Measurements from ENCODE around the gene SLC46A1. TPM values are rescaled to one million over a fixed set of nuclear protein-coding genes. Genes with fewer than 3 reads are reported as not detected.
A peak's percentile ranks its signal among the peaks of the same experiment; 100 is the strongest.

SLC46A1 gene
- total RNA-seq, 1 donor from 2014 or later: 4.7 TPM

DNA sequence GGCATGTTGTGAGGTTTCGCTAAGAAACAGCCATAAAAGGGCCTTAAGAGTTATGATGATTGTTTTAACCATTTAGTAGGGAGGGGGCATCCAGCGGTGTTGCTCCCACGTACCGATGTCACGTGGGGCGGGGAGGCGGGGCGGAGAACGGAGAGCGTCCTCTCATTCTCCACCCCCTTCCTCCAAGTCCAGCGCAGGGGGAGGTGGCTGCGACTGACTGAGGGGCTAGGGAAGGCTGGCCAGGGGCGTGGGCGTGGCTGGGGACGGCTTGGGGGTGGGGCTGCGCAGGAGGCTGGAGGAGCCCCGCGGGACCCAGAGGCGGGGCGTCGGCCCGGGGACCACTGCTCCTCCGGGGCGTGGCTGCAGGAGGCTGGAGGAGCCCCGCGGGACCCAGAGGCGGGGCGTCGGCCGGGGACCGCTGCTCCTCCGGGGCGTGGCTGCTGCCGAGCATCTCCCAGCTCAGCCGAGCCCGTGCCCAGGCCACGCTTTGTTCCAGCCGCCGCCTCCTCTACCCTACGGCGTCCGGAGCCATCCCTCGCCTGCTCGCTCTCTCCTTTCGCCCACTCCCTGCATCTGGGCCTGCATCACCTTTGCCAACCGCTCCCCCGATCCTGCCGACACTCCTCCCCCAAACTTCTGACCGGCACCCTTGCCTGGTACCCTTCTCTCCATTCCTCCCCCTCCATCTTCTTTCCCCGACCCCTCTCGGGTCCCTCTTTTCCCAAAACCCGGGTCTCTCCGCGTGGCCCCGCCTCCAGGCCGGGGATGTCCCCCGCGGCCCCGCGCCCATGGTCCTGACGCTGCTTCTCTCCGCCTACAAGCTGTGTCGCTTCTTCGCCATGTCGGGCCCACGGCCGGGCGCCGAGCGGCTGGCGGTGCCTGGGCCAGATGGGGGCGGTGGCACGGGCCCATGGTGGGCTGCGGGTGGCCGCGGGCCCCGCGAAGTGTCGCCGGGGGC, 34.5 kb downstream of the SLC46A1 start, which contains the start of gene SARM1:
Gene SARM1, plus strand, starts transcription at position 450 of the 958 bp plus-strand sequence. Its CDS starts 339 bp downstream, at position 789.
- H3K36me3 ChIP-seq (ENCODE audit: control insufficient read depth in 3 of 3, insufficient read depth in 3 of 3, low read length in 3 of 3): peaks cover 0 to 4% (median 1%) of the 10 kb centered on the region in 3 donors
- peak within 1 kb of the TSS; percentile 38 to 75 (median 43) for H3K9ac ChIP-seq (ENCODE audit: low read depth in 1 of 3, low read length in 3 of 3)
- H3K4me3 ChIP-seq (ENCODE audit: low read length in 3 of 3): peak within 1 kb of the TSS; percentile 65 to 77 (median 71)
- H3K4me1 ChIP-seq (ENCODE audit: control insufficient read depth in 3 of 3, insufficient read depth in 3 of 3, low read length in 3 of 3): peaks cover 17 to 25% (median 22%) of the 10 kb centered on the region in 3 donors
- peaks cover 0 to 15% (median 7%) of the 10 kb centered on the region in 3 donors for H3K27me3 ChIP-seq (ENCODE audit: control insufficient read depth in 3 of 3, insufficient read depth in 3 of 3, low read length in 3 of 3)
- H3K9me3 ChIP-seq (ENCODE audit: control insufficient read depth in 3 of 3, low read length in 3 of 3): no peaks in the 10 kb centered on the region
- H3K27ac ChIP-seq (ENCODE audit: low read depth, low read length): peak within 1 kb of the TSS; percentile 57

DNA sequence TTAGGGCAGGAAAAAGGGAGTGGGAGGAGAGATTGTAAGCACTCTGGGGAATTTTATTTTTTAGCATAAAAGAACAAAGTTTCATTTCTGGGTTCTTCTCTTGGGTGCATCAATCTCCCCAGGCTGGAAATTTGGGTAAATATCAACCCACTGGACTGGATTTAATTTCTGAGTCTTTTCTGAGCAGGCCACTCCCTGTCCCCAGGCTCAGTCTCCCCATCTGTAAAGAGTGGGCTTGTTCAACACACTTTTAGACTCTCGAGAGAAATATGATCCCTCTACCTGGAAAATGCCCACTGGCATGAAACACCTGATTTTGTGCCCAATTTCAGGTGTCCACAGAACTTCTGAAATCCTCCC, 35.3 kb downstream of the SLC46A1 start:
- H3K4me3 ChIP-seq (ENCODE audit: low read length in 3 of 3): peak overlapping the region in 1 of 3 donors; percentile 38
- peak overlapping the region; percentile 57 for H3K27ac ChIP-seq (ENCODE audit: low read depth, low read length)
- no peaks in the 10 kb centered on the region for H3K9me3 ChIP-seq (ENCODE audit: control insufficient read depth in 3 of 3, low read length in 3 of 3)
- no peak overlapping the region for H3K9ac ChIP-seq (ENCODE audit: low read depth in 1 of 3, low read length in 3 of 3)
- H3K36me3 ChIP-seq (ENCODE audit: control insufficient read depth in 3 of 3, insufficient read depth in 3 of 3, low read length in 3 of 3): peaks cover 0 to 4% (median 1%) of the 10 kb centered on the region in 3 donors
- H3K27me3 ChIP-seq (ENCODE audit: control insufficient read depth in 3 of 3, insufficient read depth in 3 of 3, low read length in 3 of 3): peaks cover 0 to 15% (median 7%) of the 10 kb centered on the region in 3 donors
- peaks cover 17 to 25% (median 22%) of the 10 kb centered on the region in 3 donors for H3K4me1 ChIP-seq (ENCODE audit: control insufficient read depth in 3 of 3, insufficient read depth in 3 of 3, low read length in 3 of 3)

DNA sequence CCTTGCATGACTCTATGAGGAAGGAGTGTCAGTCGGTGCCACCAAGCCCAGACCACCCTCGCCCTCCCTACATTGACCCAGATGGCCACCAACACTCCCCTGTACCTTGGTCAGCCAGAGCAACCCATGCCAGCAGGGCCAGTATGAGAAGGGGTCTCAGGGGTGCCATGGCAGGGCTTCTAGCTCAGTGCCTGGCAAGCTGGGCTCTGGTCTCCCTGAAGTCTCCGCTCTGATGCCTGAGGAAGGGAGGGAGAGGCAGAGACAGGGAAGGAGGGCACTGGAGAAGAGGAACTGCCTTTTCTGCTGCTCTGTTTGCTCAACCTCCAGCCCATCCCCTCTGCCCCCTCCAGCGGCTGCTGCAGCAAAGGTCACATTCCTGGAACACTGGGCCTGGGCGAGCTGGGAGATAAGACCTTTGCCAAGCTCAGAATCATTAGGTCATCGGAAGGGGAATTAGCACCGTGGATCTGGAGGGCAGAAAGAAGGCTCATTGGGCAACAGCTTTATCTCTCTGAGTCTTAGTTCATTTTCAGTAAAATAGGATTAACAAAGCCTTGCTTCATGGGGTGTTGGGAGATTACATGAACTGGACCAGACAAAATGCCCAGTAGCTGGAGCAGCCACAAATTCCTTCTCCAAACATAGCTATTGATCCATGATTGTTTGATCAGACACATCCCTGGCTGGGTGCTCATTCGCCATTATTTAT, 35.8 kb downstream of the SLC46A1 start, which contains the start of gene VTN:
Gene VTN, minus strand, starts transcription at position 273 of the 709 bp plus-strand sequence. Its CDS starts 104 bp downstream, at position 169.
- Histone ChIP-seq H3K9me3 (ENCODE audit: control insufficient read depth in 3 of 3, low read length in 3 of 3) (no peaks in the 10 kb centered on the region), H3K4me1 (ENCODE audit: control insufficient read depth in 3 of 3, insufficient read depth in 3 of 3, low read length in 3 of 3) (peaks cover 17 to 25% (median 22%) of the 10 kb centered on the region in 3 donors), H3K4me3 (ENCODE audit: low read length in 3 of 3) (peak within 1 kb of the TSS; percentile 37 to 63 (median 38)), H3K27me3 (ENCODE audit: control insufficient read depth in 3 of 3, insufficient read depth in 3 of 3, low read length in 3 of 3) (peaks cover 0 to 15% (median 7%) of the 10 kb centered on the region in 3 donors), H3K27ac (ENCODE audit: low read depth, low read length) (peak within 1 kb of the TSS; percentile 57), H3K36me3 (ENCODE audit: control insufficient read depth in 3 of 3, insufficient read depth in 3 of 3, low read length in 3 of 3) (peaks cover 1 to 4% (median 3%) of the 10 kb centered on the region in 3 donors), H3K9ac (ENCODE audit: low read depth in 1 of 3, low read length in 3 of 3) (peak within 1 kb of the TSS in 1 of 3 donors; percentile 75)

DNA sequence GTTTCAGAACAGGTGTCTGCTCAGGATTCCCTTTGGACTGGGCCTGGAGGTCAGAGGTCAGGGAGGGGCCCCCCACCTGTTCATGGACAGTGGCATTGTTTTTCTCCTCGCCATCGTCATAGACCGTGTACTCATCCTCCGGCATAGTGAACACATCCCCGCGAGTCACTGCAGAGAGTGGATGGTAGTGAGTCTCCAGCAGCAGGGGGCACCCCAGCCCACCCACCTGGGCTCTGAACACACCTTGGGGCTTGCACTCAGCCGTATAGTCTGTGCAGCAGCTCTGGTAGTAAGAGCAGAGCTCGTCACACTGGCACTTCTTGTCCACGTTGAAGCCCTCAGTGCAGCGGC, 36.4 kb downstream of the SLC46A1 start:
- Histone ChIP-seq H3K9ac (ENCODE audit: low read depth in 1 of 3, low read length in 3 of 3) (no peak overlapping the region), H3K4me3 (ENCODE audit: low read length in 3 of 3) (no peak overlapping the region), H3K9me3 (ENCODE audit: control insufficient read depth in 3 of 3, low read length in 3 of 3) (no peaks in the 10 kb centered on the region), H3K36me3 (ENCODE audit: control insufficient read depth in 3 of 3, insufficient read depth in 3 of 3, low read length in 3 of 3) (peaks cover 1 to 6% (median 4%) of the 10 kb centered on the region in 3 donors), H3K27ac (ENCODE audit: low read depth, low read length) (no peak overlapping the region), H3K27me3 (ENCODE audit: control insufficient read depth in 3 of 3, insufficient read depth in 3 of 3, low read length in 3 of 3) (peaks cover 0 to 15% (median 7%) of the 10 kb centered on the region in 3 donors), H3K4me1 (ENCODE audit: control insufficient read depth in 3 of 3, insufficient read depth in 3 of 3, low read length in 3 of 3) (peaks cover 17 to 25% (median 22%) of the 10 kb centered on the region in 3 donors)

DNA sequence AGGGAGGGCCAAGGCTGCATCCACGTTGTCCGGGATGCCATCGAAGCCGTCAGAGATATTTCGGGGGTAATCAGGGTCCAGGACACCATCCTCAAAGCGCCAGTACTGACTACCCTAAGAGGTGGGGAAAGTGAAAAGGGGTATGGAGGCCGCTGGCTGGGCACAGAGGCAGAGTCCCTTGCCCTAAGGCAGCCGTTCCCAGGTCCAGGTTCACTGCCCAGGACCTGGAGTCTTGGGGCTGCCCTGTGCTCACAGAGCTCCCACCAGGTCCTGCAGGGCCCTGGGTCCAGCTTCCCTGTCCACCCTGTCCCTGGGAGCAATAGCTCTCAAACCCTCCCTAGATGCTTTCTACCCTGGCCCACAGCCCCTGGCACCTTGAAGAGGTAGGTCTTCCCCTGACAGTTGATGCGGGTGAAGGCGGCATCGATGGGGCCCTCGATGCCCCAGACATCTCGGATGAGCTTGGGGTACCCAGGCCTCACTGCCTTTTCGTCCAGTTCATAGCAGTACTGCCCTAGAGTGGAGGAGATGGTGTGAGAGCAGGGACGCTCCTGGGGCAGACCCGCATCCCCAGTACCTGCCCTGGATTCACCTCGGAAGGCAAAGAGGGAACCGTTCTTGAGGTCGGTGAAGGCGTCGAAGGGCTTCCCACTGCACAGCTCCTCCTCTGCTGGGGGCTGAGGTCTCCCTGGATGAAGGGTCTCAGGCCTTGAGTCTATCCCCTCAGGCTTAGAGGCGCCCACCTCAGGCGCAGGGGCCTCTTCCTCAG, 36.9 kb downstream of the SLC46A1 start:
- no peak overlapping the region for H3K4me3 ChIP-seq (ENCODE audit: low read length in 3 of 3)
- no peaks in the 10 kb centered on the region for H3K9me3 ChIP-seq (ENCODE audit: control insufficient read depth in 3 of 3, low read length in 3 of 3)
- no peak overlapping the region for H3K27ac ChIP-seq (ENCODE audit: low read depth, low read length)
- peaks cover 17 to 25% (median 22%) of the 10 kb centered on the region in 3 donors for H3K4me1 ChIP-seq (ENCODE audit: control insufficient read depth in 3 of 3, insufficient read depth in 3 of 3, low read length in 3 of 3)
- peaks cover 0 to 15% (median 7%) of the 10 kb centered on the region in 3 donors for H3K27me3 ChIP-seq (ENCODE audit: control insufficient read depth in 3 of 3, insufficient read depth in 3 of 3, low read length in 3 of 3)
- H3K36me3 ChIP-seq (ENCODE audit: control insufficient read depth in 3 of 3, insufficient read depth in 3 of 3, low read length in 3 of 3): peaks cover 5 to 8% (median 6%) of the 10 kb centered on the region in 3 donors
- H3K9ac ChIP-seq (ENCODE audit: low read depth in 1 of 3, low read length in 3 of 3): no peak overlapping the region

DNA sequence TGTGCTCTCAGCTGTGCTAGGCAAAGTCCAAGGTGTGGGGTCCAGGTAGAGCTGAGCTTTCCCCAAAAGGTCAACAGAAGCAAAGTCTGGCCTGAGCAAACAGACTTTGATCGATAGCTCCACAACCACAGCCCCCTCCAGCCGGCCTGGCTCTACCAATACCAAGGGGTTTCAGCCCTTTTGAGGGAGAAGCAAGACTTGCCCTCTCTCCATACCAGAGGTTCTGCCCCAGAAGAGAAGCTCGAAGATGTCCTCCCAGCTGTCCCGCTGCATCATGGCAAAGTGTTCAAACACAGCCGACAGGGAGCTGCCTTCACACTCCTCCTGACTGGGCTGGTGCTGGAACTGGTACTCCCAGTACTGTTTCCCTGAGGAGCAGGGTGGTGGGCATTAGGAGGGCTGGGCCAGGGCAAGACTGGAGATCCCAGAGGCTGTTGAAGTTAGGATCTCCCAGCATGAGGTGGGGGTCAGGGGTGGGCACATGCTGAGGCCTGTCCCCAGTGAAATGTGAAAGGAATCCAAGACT, 37.6 kb downstream of the SLC46A1 start:
- peaks cover 0 to 15% (median 5%) of the 10 kb centered on the region in 3 donors for H3K27me3 ChIP-seq (ENCODE audit: control insufficient read depth in 3 of 3, insufficient read depth in 3 of 3, low read length in 3 of 3)
- no peak overlapping the region for H3K27ac ChIP-seq (ENCODE audit: low read depth, low read length)
- H3K9me3 ChIP-seq (ENCODE audit: control insufficient read depth in 3 of 3, low read length in 3 of 3): no peaks in the 10 kb centered on the region
- no peak overlapping the region for H3K9ac ChIP-seq (ENCODE audit: low read depth in 1 of 3, low read length in 3 of 3)
- H3K36me3 ChIP-seq (ENCODE audit: control insufficient read depth in 3 of 3, insufficient read depth in 3 of 3, low read length in 3 of 3): peaks cover 11 to 15% (median 13%) of the 10 kb centered on the region in 3 donors
- H3K4me1 ChIP-seq (ENCODE audit: control insufficient read depth in 3 of 3, insufficient read depth in 3 of 3, low read length in 3 of 3): peaks cover 15 to 24% (median 22%) of the 10 kb centered on the region in 3 donors
- H3K4me3 ChIP-seq (ENCODE audit: low read length in 3 of 3): no peak overlapping the region

DNA sequence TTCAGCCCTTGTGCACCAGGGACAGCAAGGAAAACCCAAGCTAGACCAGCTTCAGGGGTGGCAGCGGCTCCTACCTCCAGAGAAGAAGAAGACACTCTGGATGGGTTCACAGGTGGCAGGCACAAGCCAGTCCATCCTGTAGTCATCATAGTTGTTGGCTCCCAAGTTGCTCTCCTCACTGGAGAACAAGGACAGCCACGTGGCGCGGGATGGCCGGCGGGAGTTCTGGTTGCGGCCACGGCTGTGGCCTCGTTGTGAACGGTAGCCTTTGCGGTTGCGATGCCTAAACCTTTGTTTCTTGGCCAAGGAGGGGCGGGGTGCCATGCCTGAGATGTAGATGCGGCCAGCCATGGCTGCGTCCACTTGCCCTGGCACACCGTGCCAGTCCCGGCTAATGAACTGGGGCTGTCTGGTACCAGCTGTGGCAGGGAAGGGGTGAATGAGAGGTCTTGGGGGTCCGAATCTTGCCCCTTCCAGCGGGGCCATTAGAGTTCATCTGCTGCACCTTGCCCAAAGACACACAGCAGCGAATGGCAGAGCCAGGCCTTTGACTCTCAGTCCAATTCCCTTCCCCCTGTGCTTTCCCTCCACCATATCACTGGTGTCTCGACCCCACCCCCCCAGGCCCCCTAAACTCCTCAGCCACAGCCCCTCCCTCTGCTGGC, 38.2 kb downstream of the SLC46A1 start:
- H3K4me1 ChIP-seq (ENCODE audit: control insufficient read depth in 3 of 3, insufficient read depth in 3 of 3, low read length in 3 of 3): peaks cover 9 to 20% (median 18%) of the 10 kb centered on the region in 3 donors
- no peak overlapping the region for H3K9ac ChIP-seq (ENCODE audit: low read depth in 1 of 3, low read length in 3 of 3)
- no peaks in the 10 kb centered on the region for H3K9me3 ChIP-seq (ENCODE audit: control insufficient read depth in 3 of 3, low read length in 3 of 3)
- peaks cover 0 to 11% (median 0%) of the 10 kb centered on the region in 3 donors for H3K27me3 ChIP-seq (ENCODE audit: control insufficient read depth in 3 of 3, insufficient read depth in 3 of 3, low read length in 3 of 3)
- H3K27ac ChIP-seq (ENCODE audit: low read depth, low read length): no peak overlapping the region
- no peak overlapping the region for H3K4me3 ChIP-seq (ENCODE audit: low read length in 3 of 3)
- H3K36me3 ChIP-seq (ENCODE audit: control insufficient read depth in 3 of 3, insufficient read depth in 3 of 3, low read length in 3 of 3): peaks cover 17 to 21% (median 19%) of the 10 kb centered on the region in 3 donors

DNA sequence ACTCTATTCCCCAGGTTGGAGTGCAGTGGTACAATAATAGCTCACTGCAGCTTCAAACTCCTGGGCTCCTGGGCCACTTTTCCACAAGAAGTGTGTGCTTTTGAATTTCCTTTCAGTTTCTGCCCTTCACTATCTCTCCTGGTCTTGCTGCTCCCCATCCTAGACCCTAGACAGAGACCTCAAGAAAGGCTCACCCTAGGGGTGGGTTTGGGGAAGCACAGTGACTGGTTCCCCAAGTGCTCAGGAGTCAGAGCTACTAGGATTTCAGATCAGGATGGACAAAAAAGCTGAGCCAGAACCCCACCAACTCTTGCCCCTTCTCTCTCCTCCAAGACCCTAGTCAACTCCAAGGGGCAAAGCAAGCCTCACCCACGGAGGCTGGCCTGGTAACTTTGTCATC, 39.4 kb downstream of the SLC46A1 start:
- Histone ChIP-seq H3K9ac (ENCODE audit: low read depth in 1 of 3, low read length in 3 of 3) (no peak overlapping the region), H3K27me3 (ENCODE audit: control insufficient read depth in 3 of 3, insufficient read depth in 3 of 3, low read length in 3 of 3) (peaks cover 0 to under 1% (median 0%) of the 10 kb centered on the region in 3 donors), H3K4me3 (ENCODE audit: low read length in 3 of 3) (no peak overlapping the region), H3K9me3 (ENCODE audit: control insufficient read depth in 3 of 3, low read length in 3 of 3) (no peaks in the 10 kb centered on the region), H3K36me3 (ENCODE audit: control insufficient read depth in 3 of 3, insufficient read depth in 3 of 3, low read length in 3 of 3) (peaks cover 28 to 33% (median 30%) of the 10 kb centered on the region in 3 donors), H3K4me1 (ENCODE audit: control insufficient read depth in 3 of 3, insufficient read depth in 3 of 3, low read length in 3 of 3) (peaks cover 2 to 10% (median 9%) of the 10 kb centered on the region in 3 donors), H3K27ac (ENCODE audit: low read depth, low read length) (no peak overlapping the region)

Data from skeletal muscle tissue (tissue), 4 donors.